ENCODE results near the gene CHD2. TPM values are rescaled to one million over a fixed set of nuclear protein-coding genes. Genes with fewer than 3 reads are reported as not detected.

The CHD2 gene
- polyA plus RNA-seq, 2 of the 4 experiments (the other 2 are of a cell fraction), result 29.5 to 68.2 TPM

DNA sequence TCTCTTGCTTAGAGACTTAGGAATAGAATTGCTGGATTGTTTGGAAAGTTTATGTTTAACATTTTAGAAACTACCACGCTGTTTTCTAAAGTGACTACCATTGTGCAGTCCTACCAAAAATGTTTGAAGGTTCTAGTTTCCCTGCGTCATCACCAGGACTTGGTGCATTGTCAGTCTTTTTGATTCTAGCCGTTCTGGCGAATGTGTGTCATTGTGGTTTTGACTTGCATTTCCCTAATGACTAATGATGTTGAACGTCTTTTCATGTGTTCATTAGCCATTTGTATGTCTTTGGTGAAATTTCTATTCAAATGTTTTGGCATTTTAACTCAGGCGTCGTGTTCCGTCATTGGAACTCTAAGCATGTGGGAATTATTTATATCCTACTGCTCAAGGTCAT, 58.0 kb downstream of the CHD2 start:
- H3K27ac ChIP-seq, result no peak overlapping the region
- ATAC-seq (no peak), DNase-seq (ENCODE audit: low read depth in 1 of 2, low spot score in 1 of 2) (no peak), FAIRE-seq (peak; percentile 51)
- no peak overlapping the region for H3K4me2 ChIP-seq
- no peaks in the 10 kb centered on the region for H3K9me3 ChIP-seq
- ChIA-PET CTCF (no interaction called here), POLR2A (no interaction called here)
- H3K4me3 ChIP-seq, result no peak overlapping the region
- WGBS (ENCODE audit: missing lambda C conversion rate), result 94% methylated on average over 8 of the region's 8 CpGs
- H3K4me1 ChIP-seq, result no peaks in the 10 kb centered on the region
- TF ChIP-seq FOSB (CRISPR knock-in tag; IDR thresholded peaks at IDR 0.05), result 0 out of 2 replicates have a peak, but pooled peaks have one; percentile 27
- no peak for TF ChIP-seq HEYL (CRISPR knock-in tag; IDR thresholded peaks at IDR 0.05)

DNA sequence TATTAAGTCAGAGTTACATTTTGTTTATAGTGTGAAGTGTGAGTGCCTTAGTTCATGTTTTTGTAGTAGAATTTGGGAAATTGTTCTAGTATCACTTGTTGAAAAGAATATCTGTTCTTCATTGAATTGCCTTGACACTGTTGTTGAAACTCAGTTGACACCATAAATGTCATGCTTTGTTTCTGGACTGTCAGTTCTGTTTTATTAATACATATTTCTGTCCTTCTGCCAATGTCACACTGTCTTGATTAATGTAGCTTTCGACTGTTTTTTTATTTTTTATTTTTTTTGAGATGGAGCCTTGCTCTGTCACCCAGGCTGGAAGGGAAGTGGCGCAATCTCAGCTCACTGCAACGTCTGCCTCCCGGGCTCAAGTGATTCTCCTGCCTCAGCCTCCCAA, 59.1 kb downstream of the CHD2 start:
- no peak for FAIRE-seq
- H3K4me1 ChIP-seq, result no peaks in the 10 kb centered on the region
- H3K27ac ChIP-seq, result no peak overlapping the region
- no peaks in the 10 kb centered on the region for H3K9me3 ChIP-seq
- TF ChIP-seq CHD4 (IDR thresholded peaks at IDR 0.05; ENCODE audit: borderline replicate concordance) (no peak), MYC (IDR thresholded peaks at IDR 0.05; ENCODE audit: borderline replicate concordance, low read length) (no peak), GATA3 (IDR thresholded peaks at IDR 0.05; ENCODE audit: borderline replicate concordance) (no peak), CBX2 (IDR thresholded peaks at IDR 0.05; ENCODE audit: borderline replicate concordance, low read depth) (no peak), NFE2L2 (conservative IDR thresholded peaks at IDR 0.05; ENCODE audit: low read length) (no peak), POLR2AphosphoS2 (conservative IDR thresholded peaks at IDR 0.05; ENCODE audit: low read length) (no peak), SMC3 (IDR thresholded peaks at IDR 0.05) (no peak), MAZ (IDR thresholded peaks at IDR 0.05; ENCODE audit: borderline replicate concordance, low read depth, low read length) (no peak), PHF8 (IDR thresholded peaks at IDR 0.05; ENCODE audit: borderline replicate concordance, low read depth) (no peak), NPAS2 (CRISPR knock-in tag; IDR thresholded peaks at IDR 0.05; ENCODE audit: borderline replicate concordance) (no peak), BHLHE40 (IDR thresholded peaks at IDR 0.05; ENCODE audit: low read depth, low read length) (no peak), CEBPB (IDR thresholded peaks at IDR 0.05) (no peak)
- TF ChIP-seq, protein P1, sequence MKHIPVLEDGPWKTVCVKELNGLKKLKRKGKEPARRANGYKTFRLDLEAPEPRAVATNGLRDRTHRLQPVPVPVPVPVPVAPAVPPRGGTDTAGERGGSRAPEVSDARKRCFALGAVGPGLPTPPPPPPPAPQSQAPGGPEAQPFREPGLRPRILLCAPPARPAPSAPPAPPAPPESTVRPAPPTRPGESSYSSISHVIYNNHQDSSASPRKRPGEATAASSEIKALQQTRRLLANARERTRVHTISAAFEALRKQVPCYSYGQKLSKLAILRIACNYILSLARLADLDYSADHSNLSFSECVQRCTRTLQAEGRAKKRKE (CRISPR knock-in tag; IDR thresholded peaks at IDR 0.05; ENCODE audit: low read depth), result no peak
- TF ChIP-seq, protein P2, sequence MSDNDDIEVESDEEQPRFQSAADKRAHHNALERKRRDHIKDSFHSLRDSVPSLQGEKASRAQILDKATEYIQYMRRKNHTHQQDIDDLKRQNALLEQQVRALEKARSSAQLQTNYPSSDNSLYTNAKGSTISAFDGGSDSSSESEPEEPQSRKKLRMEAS (IDR thresholded peaks at IDR 0.05), result no peak
- TF ChIP-seq, protein P3, sequence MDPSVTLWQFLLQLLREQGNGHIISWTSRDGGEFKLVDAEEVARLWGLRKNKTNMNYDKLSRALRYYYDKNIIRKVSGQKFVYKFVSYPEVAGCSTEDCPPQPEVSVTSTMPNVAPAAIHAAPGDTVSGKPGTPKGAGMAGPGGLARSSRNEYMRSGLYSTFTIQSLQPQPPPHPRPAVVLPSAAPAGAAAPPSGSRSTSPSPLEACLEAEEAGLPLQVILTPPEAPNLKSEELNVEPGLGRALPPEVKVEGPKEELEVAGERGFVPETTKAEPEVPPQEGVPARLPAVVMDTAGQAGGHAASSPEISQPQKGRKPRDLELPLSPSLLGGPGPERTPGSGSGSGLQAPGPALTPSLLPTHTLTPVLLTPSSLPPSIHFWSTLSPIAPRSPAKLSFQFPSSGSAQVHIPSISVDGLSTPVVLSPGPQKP (IDR thresholded peaks at IDR 0.05; ENCODE audit: low read depth, low read length), result no peak
- ATAC-seq, result no peak
- no peak for DNase-seq (ENCODE audit: low read depth in 1 of 2, low spot score in 1 of 2)
- WGBS (ENCODE audit: missing lambda C conversion rate), result 93% methylated on average over 4 of the region's 4 CpGs
- H3K4me2 ChIP-seq, result no peak overlapping the region
- no peak overlapping the region for H3K4me3 ChIP-seq
- POLR2A ChIA-PET, result no interaction called here
- CTCF ChIA-PET, result no interaction called here

DNA sequence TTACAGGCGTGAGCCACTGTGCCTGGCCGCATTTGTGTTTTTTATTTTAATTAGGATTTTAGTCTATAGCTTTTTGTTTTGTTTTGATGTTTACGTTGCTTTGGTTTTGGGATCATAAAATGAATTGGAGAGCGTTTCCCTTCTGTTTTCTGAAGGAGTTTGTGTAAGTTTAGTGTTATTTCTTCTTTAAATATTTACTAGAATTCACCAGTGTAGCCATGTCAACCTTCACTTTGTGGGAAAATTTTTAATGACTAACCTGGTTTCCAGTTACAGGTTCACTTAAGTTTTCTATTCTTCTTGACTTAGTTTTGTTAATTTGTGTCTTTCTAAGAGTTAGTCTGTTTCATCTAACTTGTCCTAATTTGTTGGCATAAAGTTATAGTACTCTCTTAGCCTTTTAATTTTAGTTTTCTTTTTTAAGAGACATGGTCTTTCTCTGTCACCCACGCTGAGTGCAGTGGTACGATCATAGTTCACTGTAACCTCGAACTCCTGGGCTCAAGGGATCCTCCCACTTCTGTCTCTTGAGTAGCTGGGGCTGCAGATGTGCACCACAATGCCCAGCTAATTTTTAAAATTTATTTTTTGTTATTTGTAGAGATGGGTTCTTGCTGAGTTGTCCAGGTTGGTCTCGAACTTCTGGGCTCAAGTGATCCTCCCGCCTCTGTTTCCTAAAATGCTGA, 61.0 kb downstream of the CHD2 start:
- POLR2A ChIA-PET, result no interaction called here
- no peak overlapping the region for H3K4me3 ChIP-seq
- ATAC-seq (0 out of 6 replicates have a peak, but pooled peaks of 1 of the 2 experiments have one; percentile 22), FAIRE-seq (no peak), DNase-seq (ENCODE audit: low read depth in 1 of 2, low spot score in 1 of 2) (no peak)
- no peak overlapping the region for H3K4me2 ChIP-seq
- no peaks in the 10 kb centered on the region for H3K9me3 ChIP-seq
- H3K4me1 ChIP-seq, result no peaks in the 10 kb centered on the region
- TF ChIP-seq POLR2AphosphoS2 (conservative IDR thresholded peaks at IDR 0.05; ENCODE audit: low read length), result no peak
- no peak overlapping the region for H3K27ac ChIP-seq
- CTCF ChIA-PET, result interaction anchor here (0.8 kb wide), 1 partner anchor 16 kb away, joined by 3 read pairs; no protein-coding TSS in a partner anchor
- 88% methylated on average over 9 of the region's 9 CpGs for WGBS (ENCODE audit: missing lambda C conversion rate)

DNA sequence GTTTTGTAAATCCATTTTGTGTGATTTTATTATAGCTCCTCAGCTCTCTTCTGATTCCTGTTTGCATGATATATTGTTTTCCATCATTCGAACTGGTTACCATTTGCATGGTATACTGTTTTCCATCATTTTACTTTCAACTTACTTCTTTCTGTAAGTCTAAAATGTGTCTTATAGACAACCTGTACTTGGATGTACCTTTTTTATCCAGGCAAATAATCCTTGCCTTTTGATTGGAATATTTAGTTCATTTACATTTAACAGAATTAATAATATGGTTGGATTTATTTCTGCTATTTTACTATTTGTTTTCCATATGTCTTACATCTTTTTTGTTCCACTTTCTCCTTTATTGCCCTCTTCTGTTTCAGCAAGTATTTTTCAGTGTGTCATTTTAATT, 62.8 kb downstream of the CHD2 start:
- ATAC-seq (no peak), DNase-seq (ENCODE audit: low read depth in 1 of 2, low spot score in 1 of 2) (no peak), FAIRE-seq (no peak)
- H3K4me2 ChIP-seq, result no peak overlapping the region
- 92% methylated on average over 1 of the region's 1 CpG for WGBS (ENCODE audit: missing lambda C conversion rate)
- no peak overlapping the region for H3K27ac ChIP-seq
- H3K4me1 ChIP-seq, result no peaks in the 10 kb centered on the region
- ChIA-PET POLR2A (no interaction called here), CTCF (no interaction called here)
- no peak overlapping the region for H3K4me3 ChIP-seq
- no peaks in the 10 kb centered on the region for H3K9me3 ChIP-seq
- no peak for TF ChIP-seq RARB (CRISPR knock-in tag; IDR thresholded peaks at IDR 0.05)
- no peak for TF ChIP-seq SREBF2 (IDR thresholded peaks at IDR 0.05)
- TF ChIP-seq HOXB13 (CRISPR knock-in tag; IDR thresholded peaks at IDR 0.05; ENCODE audit: low read depth), result no peak
- no peak for TF ChIP-seq RNF2 (IDR thresholded peaks at IDR 0.05; ENCODE audit: borderline replicate concordance, low read depth)
- TF ChIP-seq MAFK (IDR thresholded peaks at IDR 0.05; ENCODE audit: partially characterized antibody), result no peak
- no peak for TF ChIP-seq CEBPB (IDR thresholded peaks at IDR 0.05)
- TF ChIP-seq ZFP36 (IDR thresholded peaks at IDR 0.05; ENCODE audit: borderline replicate concordance, partially characterized antibody), result no peak

All from A549 (cell line).